GM18499 (cell line): ENCODE measurements around the gene ARIH1.

ENCODE experiments used
- ATAC-seq: cut with Tn5 transposase; IDR thresholded peaks from one replicate; pipeline ENCODE4 v1.9.1; 2021; ENCODE audit warnings: moderate number of reproducible peaks; ENCODE audit not compliant: insufficient read depth, unreplicated experiment

Gene ARIH1

DNA sequence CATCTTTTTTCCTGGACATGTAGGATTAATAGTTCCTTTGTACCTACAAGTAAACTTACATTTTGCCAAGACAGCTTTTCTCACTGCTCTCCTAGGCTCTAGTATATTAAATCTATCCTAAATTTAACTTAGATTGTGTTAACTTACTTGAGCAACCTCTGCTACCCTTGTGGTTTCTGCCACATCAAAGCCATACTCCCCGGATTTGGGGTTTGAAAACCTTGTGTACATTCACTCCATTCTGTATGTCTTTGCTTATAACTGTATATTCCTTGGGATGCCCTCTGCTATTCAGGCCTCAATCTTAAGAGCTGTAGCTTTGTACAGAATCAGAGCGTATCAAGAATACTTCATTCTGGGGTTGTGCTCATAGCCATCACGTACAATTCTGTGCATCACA, 60.4 kb downstream of the ARIH1 start:
- ATAC-seq: no peak

DNA sequence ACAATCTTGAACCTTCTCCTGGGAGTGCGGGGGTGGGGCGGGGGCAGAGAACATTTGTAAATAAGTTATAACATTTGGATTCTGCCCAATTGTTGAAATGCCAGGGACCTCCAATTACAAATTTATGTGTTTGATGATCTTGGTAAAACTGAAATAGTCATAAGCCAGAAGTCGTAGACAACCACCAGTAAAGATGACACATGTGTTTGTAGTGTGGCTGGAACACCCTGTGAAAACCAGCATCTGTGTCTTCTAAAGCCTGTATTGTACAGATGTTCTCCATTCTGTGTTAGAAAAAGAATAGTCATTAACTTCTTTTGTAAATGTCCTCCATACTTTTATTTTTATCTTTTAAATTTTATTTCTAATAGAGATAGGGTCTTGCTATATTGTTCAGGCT, 61.8 kb downstream of the ARIH1 start:
- no peak for ATAC-seq

DNA sequence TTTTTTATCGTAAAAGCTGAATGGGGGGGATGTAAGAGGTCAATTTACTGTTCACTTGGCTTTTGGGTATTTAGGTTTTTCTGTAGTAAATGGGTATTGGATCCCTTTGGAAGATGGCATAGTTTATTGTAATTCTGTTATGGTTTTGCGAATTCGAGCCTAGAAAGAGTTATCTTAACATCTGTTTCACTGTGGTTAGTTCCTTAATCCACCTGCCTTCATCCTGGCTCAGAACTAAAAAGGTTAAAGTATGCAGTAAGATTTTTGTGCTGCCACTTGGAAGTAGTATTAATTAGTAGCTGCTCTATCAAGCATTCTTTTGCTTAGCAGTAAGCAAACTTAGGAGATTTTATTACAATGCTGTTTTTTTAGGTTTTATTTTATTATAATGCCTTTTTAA, 62.4 kb downstream of the ARIH1 start:
- ATAC-seq: no peak

GRCh38 chr15:72538931-72539330, 64.8 kb downstream of the ARIH1 start:
- no peak for ATAC-seq

- no peak for ATAC-seq
These were observed 66.6 kb downstream of the ARIH1 start for GRCh38 chr15:72540606-72541237.

GRCh38 chr15:72541674-72542073, 67.5 kb downstream of the ARIH1 start:
- ATAC-seq: no peak

GRCh38 chr15:72545156-72545555, 71.0 kb downstream of the ARIH1 start:
- ATAC-seq: no peak

DNA sequence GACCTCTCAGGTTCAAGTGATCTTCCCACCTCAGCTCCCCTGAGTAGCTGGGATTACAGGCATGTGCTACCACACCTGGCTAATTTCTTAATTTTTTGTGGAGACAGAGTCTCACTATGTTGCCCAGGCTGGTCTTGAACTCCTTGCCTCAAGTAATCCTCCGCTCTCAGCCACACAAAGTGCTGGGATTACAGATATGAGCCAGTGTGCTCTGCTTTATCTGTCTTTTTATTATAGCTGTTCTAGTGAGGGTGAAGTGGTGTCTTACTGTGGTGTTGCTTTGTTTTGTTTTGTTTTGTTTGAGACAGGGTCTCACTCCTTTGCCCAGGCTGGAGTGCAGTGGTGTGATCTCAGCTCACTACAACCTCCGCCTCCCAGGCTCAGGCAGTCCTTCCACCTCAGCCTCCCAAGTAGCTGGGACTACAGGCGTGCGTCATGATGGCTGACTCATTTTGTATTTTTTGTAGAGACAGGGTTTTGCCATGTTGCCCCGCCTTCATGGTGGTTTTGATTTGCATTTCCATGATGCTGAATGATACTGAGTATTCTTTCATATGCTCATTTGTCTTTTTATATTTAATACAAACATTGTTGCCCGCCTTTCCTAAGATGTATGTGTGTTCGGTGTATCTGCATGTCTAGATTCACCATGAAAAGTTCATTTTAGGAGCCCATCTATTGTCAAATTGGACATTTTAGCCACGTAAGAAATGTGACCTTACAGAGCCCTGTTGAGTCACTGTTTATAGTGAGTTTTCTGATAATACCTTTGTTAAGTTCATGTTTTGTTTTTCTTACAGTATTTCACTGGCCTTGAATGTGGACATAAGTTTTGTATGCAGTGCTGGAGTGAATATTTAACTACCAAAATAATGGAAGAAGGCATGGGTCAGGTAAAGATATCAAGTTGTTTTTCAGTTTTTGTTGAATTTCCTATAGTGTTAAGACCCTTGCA, 80.6 kb downstream of the ARIH1 start:
- ATAC-seq: no peak

GRCh38 chr15:72559781-72560180, 85.7 kb downstream of the ARIH1 start:
- ATAC-seq: no peak

DNA sequence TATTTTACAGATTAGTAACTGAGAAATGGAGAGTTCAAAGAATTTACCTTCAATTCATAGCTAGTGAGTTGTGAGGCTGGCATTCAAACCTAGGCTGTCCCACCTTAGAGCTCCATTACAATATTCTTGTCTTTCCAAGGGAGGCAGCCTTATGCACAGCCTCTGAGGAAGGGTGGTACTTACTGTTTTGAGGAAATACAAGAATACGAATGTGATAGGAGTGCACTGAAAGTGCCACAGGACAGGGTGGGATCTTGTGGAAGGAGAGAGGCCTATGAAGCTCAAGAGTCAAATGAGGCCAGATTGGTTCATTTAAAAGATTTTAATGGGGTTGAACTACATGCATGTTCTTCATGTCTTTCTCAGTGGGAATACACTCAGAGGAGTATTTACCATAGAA, 86.3 kb downstream of the ARIH1 start:
- no peak for ATAC-seq

DNA sequence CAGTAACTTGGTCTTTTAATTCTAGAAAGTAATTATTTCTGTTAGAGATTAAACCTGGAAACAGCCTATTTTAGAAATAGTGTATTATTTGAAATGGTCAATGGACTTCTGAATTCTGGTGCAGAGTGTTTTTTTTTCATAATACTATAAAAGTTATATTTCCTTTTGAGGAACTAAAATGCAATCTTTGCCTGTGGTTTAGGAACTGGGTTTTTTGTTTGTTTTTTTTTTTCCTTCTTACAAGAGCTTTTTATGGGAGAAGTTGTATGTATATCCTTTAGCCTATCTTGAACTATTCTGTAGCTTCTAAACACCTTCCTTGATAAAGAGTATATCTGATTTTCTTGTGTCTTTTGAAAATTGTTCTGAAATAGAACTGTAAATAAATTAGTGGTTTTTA, 88.3 kb downstream of the ARIH1 start:
- ATAC-seq: no peak

- ATAC-seq: no peak
These were observed 88.7 kb downstream of the ARIH1 start for GRCh38 chr15:72562878-72563277.

DNA sequence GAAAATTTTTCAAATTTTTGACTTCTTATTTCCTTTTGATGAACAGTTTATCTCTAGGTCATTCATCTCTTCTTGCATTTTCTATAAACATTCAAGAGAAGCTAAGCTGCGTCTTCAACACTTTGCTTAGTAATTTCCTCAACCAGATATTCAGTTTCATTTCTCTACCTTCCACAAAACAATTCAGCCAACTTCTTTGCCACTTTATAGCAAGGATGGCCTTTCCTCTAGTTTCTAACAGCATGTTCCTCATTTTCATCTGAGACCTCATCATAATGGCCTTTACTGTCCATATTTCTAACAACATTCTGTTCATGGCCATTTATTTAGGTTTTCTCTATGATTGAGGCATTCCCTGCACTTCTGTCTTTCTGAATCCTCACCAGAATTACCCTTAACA, 90.0 kb downstream of the ARIH1 start:
- no peak for ATAC-seq

GRCh38 chr15:72566973-72567372, 92.8 kb downstream of the ARIH1 start:
- no peak for ATAC-seq

- ATAC-seq: no peak
These were observed 95.9 kb downstream of the ARIH1 start for GRCh38 chr15:72570059-72570458.

GRCh38 chr15:72579814-72580213, 105.7 kb downstream of the ARIH1 start:
- ATAC-seq: no peak

DNA sequence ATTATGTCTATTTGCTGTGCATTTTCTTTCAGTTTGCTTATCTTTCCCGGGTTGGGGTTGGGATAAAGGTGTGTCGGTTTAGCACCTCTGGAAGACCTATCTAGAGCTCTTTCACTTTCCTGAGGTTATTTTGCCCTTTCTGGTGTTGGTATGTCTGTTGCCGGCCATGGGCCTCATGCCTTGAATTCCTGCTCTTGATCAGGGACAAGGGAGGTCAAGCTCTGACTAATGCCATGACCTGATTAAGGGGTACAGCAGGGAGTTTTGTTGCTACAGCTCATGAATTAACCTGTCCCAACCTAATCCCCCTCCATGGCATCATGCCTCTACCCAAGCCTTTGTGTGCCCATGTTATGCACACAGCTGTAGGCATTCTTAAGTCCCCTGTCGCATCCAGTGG, 109.9 kb downstream of the ARIH1 start:
- ATAC-seq: no peak

DNA sequence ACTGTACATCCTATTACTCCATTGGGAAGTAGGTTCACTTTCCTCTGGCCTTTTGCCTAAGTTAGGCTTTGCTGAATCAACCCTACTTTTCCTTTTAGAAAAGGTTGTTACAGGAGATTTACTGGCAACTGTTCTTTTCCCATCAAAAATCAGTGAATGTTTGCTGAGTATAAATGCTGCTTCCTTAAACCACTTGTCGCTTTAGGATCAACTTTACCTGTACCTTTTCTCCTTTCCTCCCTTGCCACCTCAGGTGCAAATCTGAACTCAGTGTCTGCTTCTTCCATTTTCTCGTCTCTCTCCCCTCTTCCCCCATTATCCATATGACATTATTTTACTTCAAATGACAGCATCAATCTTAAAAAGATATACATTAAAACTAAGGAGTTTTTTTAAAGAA, 110.9 kb downstream of the ARIH1 start:
- ATAC-seq: no peak

GRCh38 chr15:72585476-72586058, 111.4 kb downstream of the ARIH1 start:
- ATAC-seq: no peak

DNA sequence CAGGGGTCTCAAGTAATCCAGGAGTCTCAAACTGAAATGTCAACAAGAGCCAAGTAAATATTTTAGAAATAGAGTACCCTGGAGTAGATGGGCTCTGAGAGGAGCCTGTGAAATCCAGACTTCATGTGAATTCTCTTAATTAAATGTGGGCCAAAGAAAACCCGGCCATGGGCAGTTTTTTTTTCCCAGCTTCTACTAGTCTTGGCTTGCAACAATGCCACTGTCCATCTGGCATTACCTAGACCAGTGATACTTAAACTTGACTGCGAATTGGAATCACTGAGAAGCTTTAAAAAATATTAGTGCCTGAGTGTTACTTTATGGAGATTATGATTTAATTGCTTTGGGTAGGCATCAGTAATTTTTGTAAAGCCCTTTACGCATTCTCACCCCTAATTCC, 114.0 kb downstream of the ARIH1 start:
- no peak for ATAC-seq

GRCh38 chr15:72590427-72590826, 116.3 kb downstream of the ARIH1 start:
- ATAC-seq: no peak
